Activated T-helper 2 cell treated with anti-CD3 and anti-CD28 coated beads, Interferon-gamma antibody, Interleukin-2, Interleukin-4, amounts not matched to agents 10 μg/mL and 5 μg/mL and 100 μg/mL, durations not matched to agents 14 hours and 24 hours and 36 hours (primary cell): ENCODE data around the gene ZNF624. TPM values are rescaled to one million over a fixed set of nuclear protein-coding genes. Genes with fewer than 3 reads are reported as not detected.
"Not testable (repeated sequence)": the region's sequence is repeated elsewhere in the genome, so short reads cannot be mapped to it uniquely, and the experiment has no call there.

Source experiments
- DNase-seq: peaks from one replicate; pipeline ENCODE4 v3.0.0; 2021; ENCODE audit warnings: low spot score
- H3K27ac Mint-ChIP-seq: one replicate; pipeline ENCODE4 v1.8.0; 2021; ENCODE audit warnings: mixed read lengths
- H3K27me3 Mint-ChIP-seq: one replicate; pipeline ENCODE4 v1.8.0; 2021; ENCODE audit warnings: low read depth, mixed read lengths
- H3K36me3 Mint-ChIP-seq: one replicate; pipeline ENCODE4 v1.8.0; 2021; ENCODE audit warnings: low read depth, mixed read lengths
- H3K4me1 Mint-ChIP-seq: one replicate; pipeline ENCODE4 v1.8.0; 2021; ENCODE audit warnings: low read depth, mixed read lengths
- H3K4me3 Mint-ChIP-seq: one replicate; pipeline ENCODE4 v1.8.0; 2021; ENCODE audit warnings: low read depth, mild to moderate bottlenecking, moderate library complexity, mixed read lengths
- H3K9me3 Mint-ChIP-seq: one replicate; pipeline ENCODE4 v1.8.0; 2021; ENCODE audit warnings: mixed read lengths
- intact Hi-C: fragments of 100-400 bp; cut with micrococcal nuclease; formaldehyde crosslinking; loops from one replicate; pipeline ENCODE4 v1.15.1; 2023
- total RNA-seq: library from RNA; stranded (reverse); gene quantifications from 2 replicates; pipeline ENCODE4 v1.2.3, GENCODE V29; 2022

ZNF624 gene
- 2.8 and 4.9 TPM in 2 replicates for total RNA-seq

DNA sequence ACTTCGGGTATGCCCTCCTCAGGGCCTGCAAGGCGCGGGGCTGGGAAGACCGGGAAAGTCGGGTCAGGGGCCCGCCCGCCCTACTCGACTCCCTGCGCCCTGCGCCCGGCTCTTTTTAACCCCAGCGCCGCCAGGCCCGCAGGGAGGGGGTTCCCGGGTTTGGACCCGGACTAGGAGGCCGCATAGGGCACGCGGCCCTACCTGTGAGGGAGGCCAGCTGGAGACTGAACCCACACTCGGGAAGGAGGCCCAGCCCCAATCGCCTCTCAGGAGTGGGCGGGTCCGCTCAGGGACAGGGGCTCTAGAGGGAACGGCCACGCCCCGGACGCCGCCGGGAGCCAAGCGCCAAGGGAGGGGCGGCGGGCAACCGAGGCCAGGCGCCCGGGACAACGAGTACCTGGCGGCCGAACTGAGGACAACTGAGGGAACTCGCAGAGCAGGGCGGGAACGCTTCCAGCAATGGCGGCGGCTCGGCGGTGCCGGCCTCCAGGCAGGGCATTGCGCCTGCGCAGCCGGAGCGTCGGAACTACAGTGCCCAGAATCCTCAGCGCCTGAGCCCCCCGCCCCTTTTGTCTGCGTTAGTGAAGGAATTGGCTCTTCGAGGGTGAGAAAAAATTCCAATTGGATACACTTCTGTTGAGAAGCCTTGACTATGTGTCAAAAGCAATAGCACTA lies at the start of gene ZNF624:
TSS of gene ZNF624 (minus strand) at position 484 of the 675 bp plus-strand sequence.
- Mint-ChIP-seq H3K36me3 (peaks cover 6% of the 10 kb centered on the region), H3K4me1 (peaks cover 11% of the 10 kb centered on the region), H3K27me3 (peaks cover 10% of the 10 kb centered on the region), H3K4me3 (peak within 1 kb of the TSS; percentile 86), H3K27ac (peak within 1 kb of the TSS; percentile 31), H3K9me3 (no peaks in the 10 kb centered on the region)
- peak; percentile 82 for DNase-seq
- intact Hi-C loops: loop anchor here (1.0 to 5.0 kb wide), 2 partner anchors 71 to 118 kb away; no protein-coding TSS in a partner anchor

DNA sequence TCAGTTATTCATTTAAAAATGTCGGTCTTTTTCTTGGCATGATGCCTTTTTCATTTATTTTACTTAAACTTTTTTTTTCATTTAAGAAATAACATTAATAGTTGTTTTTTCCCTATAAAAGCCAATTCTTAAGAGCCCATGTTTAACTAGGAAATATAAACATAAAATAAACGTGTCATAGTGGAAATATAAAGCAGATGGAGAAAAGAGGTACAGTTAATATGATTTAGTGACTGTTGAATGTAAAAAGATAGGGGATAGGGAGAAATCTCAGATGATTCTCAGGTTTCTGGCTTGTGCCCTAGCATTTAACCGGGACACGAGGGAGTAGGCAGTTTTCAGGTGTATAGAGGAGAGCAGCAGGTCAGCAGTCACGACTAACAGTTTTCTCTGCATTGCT lies 44.0 kb upstream of the ZNF624 start:
- DNase-seq, H3K36me3 Mint-ChIP-seq, H3K27me3 Mint-ChIP-seq, H3K4me3 Mint-ChIP-seq, intact Hi-C loops, H3K4me1 Mint-ChIP-seq, H3K27ac Mint-ChIP-seq, H3K9me3 Mint-ChIP-seq: not testable (repeated sequence)

DNA sequence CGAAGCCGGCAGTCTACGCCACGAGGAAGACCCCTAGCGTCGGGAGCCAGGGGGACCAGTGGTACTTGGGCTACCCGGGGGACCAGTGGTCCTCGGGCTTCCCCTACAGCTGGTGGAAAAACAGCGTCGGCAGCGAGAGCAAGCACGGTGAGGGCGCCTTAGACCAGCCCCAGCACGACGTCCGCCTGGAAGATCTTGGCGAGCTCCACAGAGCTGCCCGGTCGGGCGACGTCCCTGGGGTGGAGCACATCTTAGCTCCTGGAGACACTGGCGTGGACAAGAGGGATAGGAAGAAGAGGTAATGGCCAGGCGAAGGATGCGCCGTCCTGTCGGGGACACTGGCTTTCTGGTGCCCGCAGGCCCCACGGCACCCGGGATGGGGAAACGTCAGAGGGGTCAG lies 36.8 kb upstream of the ZNF624 start:
- H3K4me1 Mint-ChIP-seq, H3K9me3 Mint-ChIP-seq, H3K36me3 Mint-ChIP-seq, DNase-seq, H3K27me3 Mint-ChIP-seq, intact Hi-C loops, H3K27ac Mint-ChIP-seq, H3K4me3 Mint-ChIP-seq: not testable (repeated sequence)

DNA sequence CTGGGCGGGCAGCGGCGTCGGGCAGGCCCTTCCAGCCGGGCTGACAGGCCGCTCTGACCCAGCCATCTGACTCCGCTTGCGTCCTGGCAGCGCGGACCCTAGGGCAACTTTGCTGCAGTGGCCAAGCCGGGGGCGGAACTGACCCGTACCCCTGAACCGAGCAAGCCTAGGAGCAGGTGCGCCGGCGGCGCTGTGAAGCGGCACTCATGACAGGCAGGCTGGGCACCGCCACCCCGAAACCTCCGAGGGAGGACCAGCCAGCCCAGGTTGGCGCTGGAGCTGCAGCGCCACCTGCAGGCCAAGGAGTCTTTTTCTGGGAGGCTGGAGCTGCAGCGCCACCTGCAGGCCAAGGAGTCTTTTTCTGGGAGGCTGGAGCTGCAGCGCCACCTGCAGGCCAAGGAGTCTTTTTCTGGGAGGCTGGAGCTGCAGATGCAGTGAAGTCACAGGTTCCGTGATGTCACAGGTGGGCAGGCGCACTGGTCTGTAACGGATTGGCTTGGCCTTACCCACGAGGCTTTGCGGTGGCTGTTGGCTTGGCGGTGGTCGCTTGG lies 36.2 kb upstream of the ZNF624 start, which contains the start of gene CCDC144A:
TSS of gene CCDC144A (plus strand) at position 511 of the 551 bp plus-strand sequence. CDS start 160 bp downstream, outside the sequence.
- H3K9me3 Mint-ChIP-seq, H3K27ac Mint-ChIP-seq, H3K4me3 Mint-ChIP-seq, intact Hi-C loops, H3K36me3 Mint-ChIP-seq, H3K27me3 Mint-ChIP-seq, H3K4me1 Mint-ChIP-seq: not testable (repeated sequence)
- DNase-seq: peak; percentile 57

DNA sequence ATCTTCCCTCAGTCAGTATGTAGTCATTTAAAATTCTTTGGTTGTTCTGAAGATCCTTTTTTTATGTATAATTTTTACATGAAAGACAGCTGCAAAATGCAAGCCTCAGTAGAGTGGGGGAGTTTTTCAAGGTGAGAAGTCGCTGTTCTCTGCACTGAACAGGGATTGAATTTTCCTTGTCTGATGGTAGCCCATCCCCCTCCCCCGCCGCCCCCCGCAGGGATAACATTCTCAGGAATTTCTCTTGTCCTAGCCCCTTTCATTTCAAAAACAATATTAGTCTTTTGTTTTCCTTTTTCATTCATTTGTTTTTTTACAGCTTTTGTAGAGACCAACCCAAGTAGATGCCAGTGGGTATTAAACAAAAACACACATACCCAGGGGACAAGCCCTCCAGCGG lies 33.5 kb upstream of the ZNF624 start:
- H3K27me3 Mint-ChIP-seq: peaks cover 14% of the 10 kb centered on the region
- H3K4me3 Mint-ChIP-seq, H3K36me3 Mint-ChIP-seq, H3K9me3 Mint-ChIP-seq, intact Hi-C loops, H3K27ac Mint-ChIP-seq, DNase-seq, H3K4me1 Mint-ChIP-seq: not testable (repeated sequence)

DNA sequence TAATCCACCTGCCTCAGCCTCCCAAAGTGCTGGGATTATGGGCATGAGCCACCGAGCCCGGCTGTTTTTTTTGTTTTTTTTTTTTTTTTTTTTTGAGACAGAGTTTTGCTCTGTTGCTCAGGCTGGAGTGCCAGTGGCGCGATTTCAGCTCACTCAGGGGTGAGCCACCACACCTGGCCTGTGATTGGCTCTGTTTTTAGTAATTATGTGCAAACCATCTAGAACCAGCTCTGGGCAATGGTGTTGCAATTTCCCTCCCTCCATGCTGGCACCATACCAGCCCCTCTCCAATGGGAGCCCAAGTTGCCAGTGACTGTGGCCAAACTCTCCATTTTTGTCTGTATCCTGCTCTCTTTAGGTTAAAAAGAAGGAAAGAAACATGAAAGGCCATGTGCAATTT lies 32.4 kb upstream of the ZNF624 start:
- H3K27ac Mint-ChIP-seq, intact Hi-C loops, DNase-seq, H3K4me3 Mint-ChIP-seq, H3K4me1 Mint-ChIP-seq, H3K36me3 Mint-ChIP-seq, H3K9me3 Mint-ChIP-seq: not testable (repeated sequence)
- peaks cover 21% of the 10 kb centered on the region for H3K27me3 Mint-ChIP-seq

DNA sequence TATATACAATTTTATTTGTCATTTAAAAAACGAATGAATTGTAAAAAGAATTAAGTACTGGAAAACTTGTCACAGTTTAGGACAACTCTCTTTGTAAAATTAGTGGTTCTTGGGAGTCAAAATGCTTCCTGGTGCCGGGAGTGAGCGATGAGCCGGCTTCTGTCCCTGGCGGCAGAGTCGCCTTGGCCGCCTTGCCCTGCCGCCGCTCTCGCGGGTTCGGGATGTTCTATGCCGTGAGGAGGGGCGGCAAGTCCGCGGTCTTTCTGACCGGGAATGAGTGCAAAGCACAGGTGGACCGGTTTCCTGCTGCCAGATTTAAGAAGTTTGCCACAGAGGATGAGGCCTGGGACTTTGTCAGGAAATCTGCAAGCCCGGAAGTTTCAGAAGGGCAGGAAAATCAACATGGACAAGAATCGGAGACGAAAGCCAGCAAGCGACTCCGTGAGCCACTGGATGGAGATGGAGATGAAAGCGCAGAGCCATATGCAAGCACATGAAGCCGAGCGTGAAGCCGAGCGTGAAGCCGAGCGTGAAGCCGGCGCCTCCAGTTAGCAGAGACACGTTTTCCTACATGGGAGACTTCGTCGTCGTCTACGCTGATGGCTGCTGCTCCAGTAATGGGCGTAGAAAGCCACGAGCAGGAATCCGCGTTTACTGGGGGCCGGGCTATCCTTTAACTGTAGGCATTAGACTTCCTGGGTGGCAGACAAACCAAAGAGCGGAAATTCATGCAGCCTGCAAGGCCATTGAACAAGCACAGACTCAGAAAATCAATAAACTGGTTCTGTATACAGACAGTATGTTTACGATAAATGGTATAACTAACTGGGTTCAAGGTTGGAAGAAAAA lies 29.9 kb upstream of the ZNF624 start:
- H3K27ac Mint-ChIP-seq, H3K36me3 Mint-ChIP-seq, intact Hi-C loops, H3K9me3 Mint-ChIP-seq, H3K4me3 Mint-ChIP-seq, H3K4me1 Mint-ChIP-seq, DNase-seq: not testable (repeated sequence)
- H3K27me3 Mint-ChIP-seq: peaks cover 27% of the 10 kb centered on the region

DNA sequence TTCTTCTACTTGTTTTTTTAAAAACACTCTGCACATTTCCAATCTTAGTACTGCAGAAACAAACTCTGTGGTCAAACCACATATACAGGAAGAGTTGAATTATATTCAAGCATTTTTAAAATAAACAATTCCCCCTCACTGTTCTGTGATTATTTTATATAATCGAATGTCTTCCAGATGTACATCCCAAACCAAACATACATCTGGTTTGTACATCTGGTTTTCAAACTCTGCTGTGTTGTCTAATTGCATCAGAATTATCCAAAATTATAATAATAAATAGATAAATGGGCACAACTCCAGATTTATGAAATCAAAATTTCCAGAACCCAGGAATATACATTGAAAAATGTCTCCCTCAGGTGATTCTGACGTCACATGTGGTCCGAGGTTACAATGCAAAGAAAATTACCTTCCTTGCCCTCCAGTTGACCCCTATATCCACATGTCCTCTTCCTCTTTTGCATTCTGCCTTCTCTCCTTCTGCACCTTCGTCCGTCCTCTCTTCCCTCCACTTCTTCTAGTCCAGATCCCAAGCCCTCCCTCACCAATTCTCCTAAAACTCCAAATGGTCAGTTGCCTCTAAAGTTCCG lies 23.1 kb upstream of the ZNF624 start:
- Mint-ChIP-seq H3K9me3 (no peaks in the 10 kb centered on the region), H3K27ac (no peak overlapping the region), H3K4me3 (no peak overlapping the region), H3K4me1 (no peaks in the 10 kb centered on the region), H3K27me3 (peaks cover 17% of the 10 kb centered on the region), H3K36me3 (no peaks in the 10 kb centered on the region)
- intact Hi-C loops: no loop called here
- DNase-seq: no peak

DNA sequence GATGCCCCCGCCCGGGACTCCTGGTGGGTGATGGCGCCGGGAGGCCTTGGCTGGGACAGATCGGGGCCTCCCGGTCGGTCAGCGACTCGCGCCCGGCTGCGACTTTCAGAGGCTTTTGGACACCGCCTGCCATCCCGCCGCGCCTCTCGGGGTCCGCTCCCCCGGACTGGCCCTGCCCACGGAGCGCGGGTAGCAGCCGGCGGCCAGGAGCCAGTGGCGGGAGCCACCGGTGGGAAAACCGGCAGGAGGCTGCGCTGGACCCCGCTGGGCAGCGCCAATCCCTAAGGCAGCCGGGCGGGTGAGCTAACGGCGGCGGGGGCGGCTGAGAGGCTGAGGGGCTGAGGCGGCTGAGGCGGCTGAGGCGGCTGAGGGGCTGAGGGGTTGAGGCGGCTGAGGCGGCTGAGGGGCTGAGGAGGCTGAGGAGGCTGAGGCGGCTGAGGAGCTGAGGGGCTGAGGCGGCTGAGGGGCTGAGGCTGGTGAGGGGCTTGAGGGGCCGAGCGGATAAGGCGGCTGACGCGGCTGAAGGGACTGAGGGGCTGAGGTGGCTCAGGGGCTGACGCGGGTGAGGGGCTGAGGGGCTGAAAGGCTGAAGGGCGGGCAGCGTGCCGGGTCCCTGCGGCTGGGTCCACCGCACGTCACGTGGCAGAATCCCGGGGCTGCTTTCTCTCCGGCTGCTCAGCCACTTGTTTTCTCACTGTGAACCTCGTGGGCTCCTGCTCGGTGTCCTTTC lies 13.4 kb upstream of the ZNF624 start:
- H3K27ac Mint-ChIP-seq, H3K4me1 Mint-ChIP-seq, H3K36me3 Mint-ChIP-seq, H3K9me3 Mint-ChIP-seq, DNase-seq, intact Hi-C loops, H3K4me3 Mint-ChIP-seq: not testable (repeated sequence)
- H3K27me3 Mint-ChIP-seq: peaks cover 43% of the 10 kb centered on the region

DNA sequence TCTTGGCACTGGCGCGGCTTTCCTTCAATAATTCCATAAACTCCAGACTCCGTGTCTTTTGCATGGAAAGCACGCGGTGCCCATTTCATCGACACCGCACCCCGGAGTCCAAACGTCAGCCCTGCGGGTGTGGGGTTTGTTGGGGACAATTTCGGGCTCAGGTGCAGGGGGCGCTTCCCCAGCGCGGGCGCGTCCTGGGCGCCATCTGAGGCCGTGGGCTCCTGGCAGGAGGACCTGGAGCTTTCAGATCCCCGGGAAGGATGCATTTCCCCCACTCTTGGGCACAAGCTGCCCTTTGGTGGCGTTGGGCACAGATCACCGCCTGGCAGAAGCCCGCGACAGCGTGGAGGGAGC lies 12.9 kb upstream of the ZNF624 start:
- H3K36me3 Mint-ChIP-seq, H3K27ac Mint-ChIP-seq, DNase-seq, H3K9me3 Mint-ChIP-seq, H3K4me1 Mint-ChIP-seq, H3K4me3 Mint-ChIP-seq, intact Hi-C loops: not testable (repeated sequence)
- peaks cover 40% of the 10 kb centered on the region for H3K27me3 Mint-ChIP-seq

DNA sequence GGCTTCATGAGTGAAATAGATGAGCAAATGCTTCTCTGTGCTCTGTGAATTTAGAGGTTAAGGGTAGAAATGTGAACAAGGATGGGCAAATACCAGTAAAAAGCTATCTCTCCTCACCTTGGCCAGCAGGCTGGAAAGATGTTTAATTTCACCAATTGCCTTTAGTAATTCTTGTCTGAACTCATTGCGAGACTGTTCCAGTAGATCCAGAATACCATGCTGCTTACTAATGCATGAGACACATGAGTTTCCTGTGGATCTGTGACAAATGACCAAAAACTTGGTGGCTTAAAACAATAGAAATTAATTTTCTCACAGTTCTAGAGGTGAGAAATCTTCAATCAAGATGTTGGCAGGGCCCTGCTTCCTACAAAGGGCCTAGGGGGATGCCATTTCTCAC lies 9.3 kb upstream of the ZNF624 start:
- no peak overlapping the region for H3K27ac Mint-ChIP-seq
- no peaks in the 10 kb centered on the region for H3K4me1 Mint-ChIP-seq
- H3K4me3 Mint-ChIP-seq: no peak overlapping the region
- no peaks in the 10 kb centered on the region for H3K36me3 Mint-ChIP-seq
- H3K9me3 Mint-ChIP-seq: no peaks in the 10 kb centered on the region
- DNase-seq: no peak
- intact Hi-C loops: no loop called here
- H3K27me3 Mint-ChIP-seq: peaks cover 41% of the 10 kb centered on the region

DNA sequence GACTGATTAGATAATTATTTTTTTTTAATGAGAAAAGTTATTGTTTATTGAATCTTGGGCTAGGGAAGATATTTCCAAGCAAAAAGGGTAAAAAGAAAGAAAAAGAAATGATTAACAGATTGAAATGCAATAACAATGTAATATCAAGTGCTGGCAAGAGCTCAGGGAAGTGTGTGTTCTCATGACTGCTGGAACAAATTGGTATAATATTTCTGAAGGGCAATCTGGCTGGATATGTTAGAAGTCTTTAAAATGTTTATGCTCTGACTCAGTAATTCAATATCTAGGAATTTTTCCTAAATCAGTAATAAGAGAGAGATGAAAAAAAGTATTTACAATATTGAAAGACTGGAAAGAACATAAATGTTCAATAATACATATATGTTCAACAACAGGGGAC lies 7.6 kb upstream of the ZNF624 start:
- intact Hi-C loops: no loop called here
- DNase-seq: no peak
- Mint-ChIP-seq H3K36me3 (no peaks in the 10 kb centered on the region), H3K9me3 (no peaks in the 10 kb centered on the region), H3K27ac (no peak overlapping the region), H3K4me1 (no peaks in the 10 kb centered on the region), H3K4me3 (no peak overlapping the region), H3K27me3 (peaks cover 36% of the 10 kb centered on the region)
